ENCODE measurements around the gene TBXAS1.

DNA sequence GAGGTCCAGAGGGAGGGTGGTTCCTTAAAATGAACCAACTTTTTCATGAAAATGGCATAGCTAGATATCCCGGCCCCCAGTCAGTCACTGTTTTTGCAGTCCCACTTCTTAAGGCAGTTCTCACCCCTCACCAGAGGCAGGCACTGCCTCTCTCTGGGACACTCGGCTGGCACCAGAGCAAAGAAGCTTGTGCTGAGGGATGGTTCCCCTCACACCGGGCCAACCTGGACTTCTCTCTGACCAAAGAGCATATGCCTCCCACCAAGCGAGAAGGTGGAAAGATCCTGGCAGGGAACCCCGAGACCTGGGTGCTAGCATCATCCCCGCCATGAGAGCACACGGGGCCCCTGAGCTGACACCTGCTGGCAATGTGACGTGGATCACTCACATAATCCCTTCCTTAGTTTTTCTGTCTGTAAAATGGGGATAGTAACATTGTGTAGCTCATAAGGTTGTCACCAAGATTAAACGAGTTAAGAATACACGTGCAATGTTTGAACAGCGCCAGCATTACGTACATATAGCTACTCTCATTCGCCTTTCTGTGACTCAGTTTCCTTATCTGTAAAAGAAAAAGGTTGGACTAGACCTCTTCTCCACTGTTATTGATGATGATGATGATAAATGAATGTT, 145.2 kb downstream of the TBXAS1 start:
- no peak for TF ChIP-seq CTBP2 (IDR thresholded peaks at IDR 0.05; ENCODE audit: borderline replicate concordance, insufficient read depth, insufficient read length, low read length)
- TF ChIP-seq JUN (IDR thresholded peaks at IDR 0.05; ENCODE audit: low read depth, low read length) = no peak
- no peak for TF ChIP-seq POLR2A (IDR thresholded peaks at IDR 0.05; ENCODE audit: control extremely low read depth in 1 of 2, low read depth in 2 of 2, low read length in 2 of 2)
- TF ChIP-seq, protein P1, sequence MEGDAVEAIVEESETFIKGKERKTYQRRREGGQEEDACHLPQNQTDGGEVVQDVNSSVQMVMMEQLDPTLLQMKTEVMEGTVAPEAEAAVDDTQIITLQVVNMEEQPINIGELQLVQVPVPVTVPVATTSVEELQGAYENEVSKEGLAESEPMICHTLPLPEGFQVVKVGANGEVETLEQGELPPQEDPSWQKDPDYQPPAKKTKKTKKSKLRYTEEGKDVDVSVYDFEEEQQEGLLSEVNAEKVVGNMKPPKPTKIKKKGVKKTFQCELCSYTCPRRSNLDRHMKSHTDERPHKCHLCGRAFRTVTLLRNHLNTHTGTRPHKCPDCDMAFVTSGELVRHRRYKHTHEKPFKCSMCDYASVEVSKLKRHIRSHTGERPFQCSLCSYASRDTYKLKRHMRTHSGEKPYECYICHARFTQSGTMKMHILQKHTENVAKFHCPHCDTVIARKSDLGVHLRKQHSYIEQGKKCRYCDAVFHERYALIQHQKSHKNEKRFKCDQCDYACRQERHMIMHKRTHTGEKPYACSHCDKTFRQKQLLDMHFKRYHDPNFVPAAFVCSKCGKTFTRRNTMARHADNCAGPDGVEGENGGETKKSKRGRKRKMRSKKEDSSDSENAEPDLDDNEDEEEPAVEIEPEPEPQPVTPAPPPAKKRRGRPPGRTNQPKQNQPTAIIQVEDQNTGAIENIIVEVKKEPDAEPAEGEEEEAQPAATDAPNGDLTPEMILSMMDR (IDR thresholded peaks at IDR 0.05; ENCODE audit: control extremely low read depth in 1 of 3, insufficient read depth in 1 of 3, low read depth in 1 of 3, low read length in 3 of 3) = no peak
- no peak for TF ChIP-seq TCF12 (IDR thresholded peaks at IDR 0.05; ENCODE audit: low read depth, low read length)

Measured in H1 (cell line).